GM19043 (cell line): ENCODE data around the gene HERC3.
A peak's percentile ranks its signal among the peaks of the same experiment; 100 is the strongest.
"Not testable (repeated sequence)": the region's sequence is repeated elsewhere in the genome, so short reads cannot be mapped to it uniquely, and the experiment has no call there.

ENCODE experiments used
- ATAC-seq: cut with Tn5 transposase; IDR thresholded peaks from one replicate; pipeline ENCODE4 v1.9.1; 2021; ENCODE audit warnings: low read depth; ENCODE audit not compliant: unreplicated experiment

The HERC3 gene

DNA sequence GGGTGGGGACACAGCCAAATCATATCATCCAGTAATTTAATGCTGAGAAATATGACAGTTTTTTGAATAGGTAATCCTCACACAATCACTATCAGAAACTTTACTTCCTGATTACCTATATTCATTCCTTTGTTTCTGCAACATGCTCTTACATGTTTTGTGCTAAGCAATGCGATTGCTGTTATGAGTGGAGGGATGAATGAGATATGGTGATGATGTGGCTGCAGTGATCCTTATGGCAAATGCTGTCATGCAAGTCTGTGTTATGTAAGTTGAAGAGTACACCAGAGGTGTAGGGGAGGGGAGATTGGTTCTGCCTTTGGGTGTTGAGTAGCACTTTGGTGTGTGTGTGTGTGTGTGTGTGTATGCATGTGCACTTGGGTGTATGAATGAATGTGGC is 14.6 kb downstream of the HERC3 start:
- ATAC-seq: no peak

- ATAC-seq: no peak
Observed at GRCh38 chr4:88609387-88609786, 17.1 kb downstream of the HERC3 start.

DNA sequence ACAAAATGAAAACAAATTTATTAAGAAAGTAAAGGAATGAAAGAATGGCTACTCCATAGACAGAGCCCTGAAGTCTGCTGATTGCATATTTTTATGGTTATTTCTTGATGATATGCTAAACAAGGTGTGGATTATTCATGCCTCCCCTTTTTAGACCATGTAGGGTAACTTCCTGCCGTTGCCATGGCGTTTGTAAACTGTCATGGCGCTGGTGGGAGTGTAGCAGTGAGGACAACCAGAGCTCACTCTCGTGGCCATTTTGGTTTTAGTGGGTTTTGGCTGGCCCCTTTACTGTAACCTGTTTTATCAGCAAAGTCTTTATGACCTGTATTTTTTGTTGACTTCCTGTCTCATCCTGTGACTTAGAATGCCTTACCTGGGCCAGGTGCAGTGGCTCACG is 17.5 kb downstream of the HERC3 start:
- ATAC-seq: not testable (repeated sequence)

GRCh38 chr4:88610771-88611170 is 18.5 kb downstream of the HERC3 start:
- ATAC-seq: no peak

GRCh38 chr4:88613417-88613875 is 21.2 kb downstream of the HERC3 start:
- ATAC-seq: peak; percentile 43

GRCh38 chr4:88614058-88614457 is 21.8 kb downstream of the HERC3 start:
- no peak for ATAC-seq

DNA sequence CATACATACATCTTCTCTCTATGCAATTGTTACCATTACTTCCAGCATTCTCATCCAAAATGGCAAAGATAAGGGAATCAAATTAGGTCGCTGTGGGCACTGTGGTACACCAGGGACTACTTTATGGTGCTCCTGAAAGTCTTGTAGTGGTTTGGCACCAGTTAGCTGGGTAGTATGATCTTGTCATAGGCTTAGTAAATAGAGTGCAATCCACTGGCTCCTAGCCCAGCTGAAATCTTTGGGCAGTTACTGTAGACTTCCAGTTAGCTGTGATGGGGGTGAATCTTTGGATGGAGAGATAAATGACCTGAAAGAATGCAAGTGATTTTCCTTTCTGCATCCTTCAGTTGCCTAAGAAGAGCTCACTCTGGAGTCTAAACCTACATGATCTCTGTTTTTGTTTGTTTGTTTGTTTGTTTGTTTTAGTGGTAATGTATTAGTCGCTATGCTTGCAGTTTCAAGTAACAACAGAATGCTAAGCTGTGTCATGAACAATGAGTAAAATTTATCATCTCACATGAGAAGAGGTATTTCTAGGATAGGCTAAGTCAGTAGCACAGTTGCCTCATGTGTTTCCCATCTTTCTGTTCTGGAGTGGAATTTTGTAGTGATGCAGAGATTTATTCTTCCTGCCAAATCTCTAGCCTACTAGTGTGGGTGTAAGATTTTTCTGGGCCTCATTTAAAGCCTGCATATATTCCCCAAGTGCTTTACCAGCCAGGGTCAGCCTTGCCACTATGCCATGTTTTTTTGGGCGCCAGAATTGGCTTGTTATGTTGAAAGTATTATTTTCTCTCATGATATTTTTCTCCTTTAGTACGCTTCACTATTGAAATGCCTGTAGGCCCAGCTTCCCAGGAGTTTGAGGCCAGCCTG is 24.2 kb downstream of the HERC3 start:
- ATAC-seq: no peak

GRCh38 chr4:88618782-88619485 is 26.7 kb downstream of the HERC3 start:
- ATAC-seq: no peak

DNA sequence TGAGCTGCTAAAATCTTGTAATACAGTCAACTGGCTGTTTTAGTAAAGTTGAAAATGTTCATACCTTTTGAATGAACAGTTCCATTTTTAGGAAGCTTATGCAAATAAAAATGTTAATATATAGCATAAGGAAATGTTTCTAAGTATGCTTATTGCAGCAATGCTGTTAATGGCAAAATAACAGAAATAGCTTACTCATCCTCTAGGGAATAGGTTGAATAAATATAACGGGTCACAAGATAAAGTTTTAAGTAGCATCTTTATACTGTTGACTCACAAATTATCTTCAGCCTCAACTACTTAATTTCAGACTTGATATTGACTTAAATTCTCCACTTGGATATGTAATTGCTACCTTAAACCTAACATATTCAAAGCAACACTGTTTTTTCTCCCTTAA is 27.7 kb downstream of the HERC3 start:
- ATAC-seq: no peak

DNA sequence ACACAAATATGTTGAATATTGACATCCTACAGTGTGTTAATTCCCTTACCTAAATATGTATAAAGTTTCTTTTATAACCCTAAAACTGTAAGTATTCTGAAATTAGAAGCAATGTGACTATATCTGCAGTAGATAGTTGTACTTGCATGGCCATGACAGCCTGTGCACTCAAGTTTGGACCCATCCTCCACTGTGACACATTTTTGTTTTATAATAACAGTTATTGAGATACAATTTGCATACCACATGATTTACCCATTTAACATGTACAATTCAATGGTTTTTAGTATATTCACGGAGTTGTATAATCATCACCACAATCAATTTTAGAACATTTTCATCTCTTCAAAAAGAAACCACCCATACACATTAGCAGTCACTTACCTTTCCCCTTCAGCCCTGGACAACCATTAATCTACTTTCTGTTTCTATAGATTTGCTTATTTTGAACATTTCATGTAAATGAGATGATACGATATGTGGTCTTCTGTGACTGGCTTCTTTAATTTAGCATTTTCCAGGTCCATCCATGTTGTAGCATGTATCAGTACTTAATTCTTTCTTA is 29.6 kb downstream of the HERC3 start:
- ATAC-seq: no peak

GRCh38 chr4:88623097-88623496 is 30.8 kb downstream of the HERC3 start:
- no peak for ATAC-seq

DNA sequence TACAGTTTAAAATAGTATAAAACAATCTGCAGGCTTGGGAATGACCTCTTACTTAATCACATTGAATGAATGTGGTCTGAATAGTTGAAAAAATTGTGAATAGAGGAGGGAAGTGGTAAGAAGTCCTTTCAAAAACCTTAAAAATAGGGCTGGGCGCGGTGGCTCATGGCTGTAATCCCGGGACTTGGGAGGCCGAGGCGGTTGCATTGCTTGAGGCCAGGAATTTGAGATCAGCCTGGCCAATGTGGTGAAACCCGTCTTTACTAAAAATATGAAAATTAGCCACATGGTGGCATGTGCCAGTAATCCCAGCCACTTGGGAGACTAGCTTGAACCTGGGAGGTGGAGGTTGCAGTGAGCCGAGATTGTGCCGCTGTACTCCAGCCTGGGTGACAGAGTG is 36.5 kb downstream of the HERC3 start:
- no peak for ATAC-seq

DNA sequence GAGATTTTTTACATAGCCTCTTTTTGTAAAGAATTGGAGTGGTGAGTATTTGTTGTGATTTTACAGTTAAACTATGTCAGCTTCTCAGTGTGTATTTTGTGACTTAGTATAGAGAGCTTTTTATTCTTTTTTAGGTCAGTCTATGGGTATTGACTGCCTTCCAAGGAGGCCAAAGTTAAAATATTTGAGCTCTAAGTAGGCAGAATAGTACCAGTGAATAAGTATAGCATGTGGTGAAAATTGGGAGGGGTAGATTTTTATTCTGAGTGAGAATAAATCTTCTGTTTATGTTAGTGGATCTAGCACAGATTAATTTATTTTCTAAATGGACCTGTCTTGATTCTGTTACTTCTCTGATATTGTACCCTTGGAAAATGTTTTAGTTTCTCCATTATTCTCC is 37.5 kb downstream of the HERC3 start:
- no peak for ATAC-seq

- no peak for ATAC-seq
Observed at GRCh38 chr4:88630756-88631155, 38.5 kb downstream of the HERC3 start.

DNA sequence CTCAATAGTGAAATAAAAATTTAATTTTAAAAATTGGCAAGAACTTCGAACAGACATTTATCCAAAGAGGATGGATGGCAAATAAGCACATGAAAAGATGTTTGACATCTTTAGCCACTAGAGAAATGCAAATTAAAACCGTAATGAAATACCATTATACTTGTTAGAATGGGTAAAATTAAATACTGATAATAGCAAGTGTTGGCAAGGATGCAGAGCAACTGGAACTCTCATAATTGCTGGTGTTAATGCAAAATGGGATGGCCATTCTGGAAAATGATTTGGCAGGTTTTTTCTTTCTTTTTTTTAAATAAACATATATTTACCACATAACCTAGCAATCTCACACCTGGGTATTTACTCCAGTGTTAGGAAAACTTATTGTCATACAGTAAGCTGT is 51.7 kb downstream of the HERC3 start:
- ATAC-seq: no peak

- no peak for ATAC-seq
Observed at GRCh38 chr4:88645994-88646393, 53.7 kb downstream of the HERC3 start.

GRCh38 chr4:88646528-88647280 is 54.4 kb downstream of the HERC3 start:
- no peak for ATAC-seq

DNA sequence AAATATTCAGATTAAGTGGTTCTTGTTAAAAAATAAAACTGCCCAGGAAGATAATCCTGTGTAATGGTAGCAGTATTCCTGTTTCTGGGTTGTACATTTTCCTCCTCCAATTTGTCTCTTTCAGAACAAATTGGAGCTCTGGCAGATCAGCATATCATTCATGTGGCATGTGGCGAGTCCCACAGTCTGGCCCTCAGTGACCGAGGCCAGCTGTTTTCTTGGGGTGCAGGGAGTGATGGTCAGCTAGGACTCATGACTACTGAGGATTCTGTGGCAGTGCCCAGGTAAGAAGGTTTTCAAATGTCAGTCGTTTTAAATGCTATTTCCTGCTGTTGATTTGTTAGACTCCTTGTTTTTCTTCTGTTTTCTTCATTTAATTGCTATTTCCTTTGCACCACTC is 57.4 kb downstream of the HERC3 start:
- ATAC-seq: no peak

- no peak for ATAC-seq
Observed at GRCh38 chr4:88653371-88653946, 61.2 kb downstream of the HERC3 start.

- no peak for ATAC-seq
Observed at GRCh38 chr4:88655226-88655625, 62.9 kb downstream of the HERC3 start.
